ENCODE measurements around the gene EHBP1. TPM values are rescaled to one million over a fixed set of nuclear protein-coding genes. Genes with fewer than 3 reads are reported as not detected.

EHBP1 gene
- total RNA-seq, 2 donors from 2014 or later, result 34.6 to 49.8 TPM

GRCh38 chr2:62947403-62947802, 241.9 kb downstream of the EHBP1 start:
- no peak overlapping the region for H3K4me3 ChIP-seq (ENCODE audit: low read length)
- Mint-ChIP-seq H3K4me3 (no peak overlapping the region), H3K27me3 (ENCODE audit: insufficient read depth) (no peaks in the 10 kb centered on the region), H3K36me3 (ENCODE audit: low read depth) (peaks cover 3% of the 10 kb centered on the region), H3K9me3 (no peaks in the 10 kb centered on the region), H3K4me1 (no peaks in the 10 kb centered on the region), H3K27ac (no peak overlapping the region)
- WGBS, 2 experiments (ENCODE audit: insufficient coverage in 1 of 2, insufficient read length in 1 of 2), result 93% methylated on average over 1 of the region's 1 CpG; no CpG with 5 or more reads in 1 of the 2 experiments
- H3K4me1 ChIP-seq (ENCODE audit: control insufficient read depth, insufficient read depth, low read length), result no peaks in the 10 kb centered on the region
- no peak for DNase-seq
- no peaks in the 10 kb centered on the region for H3K9me3 ChIP-seq (ENCODE audit: control insufficient read depth, low read length)
- TF ChIP-seq CTCF (conservative IDR thresholded peaks at IDR 0.05), result no peak
- H3K9ac ChIP-seq (ENCODE audit: extremely low read depth, low read length, poor library complexity, severe bottlenecking), result no peak overlapping the region
- no peaks in the 10 kb centered on the region for H3K36me3 ChIP-seq (ENCODE audit: control insufficient read depth, insufficient read depth, low read length)
- no peak overlapping the region for H3K27ac ChIP-seq (ENCODE audit: low read depth, low read length)
- no peaks in the 10 kb centered on the region for H3K27me3 ChIP-seq (ENCODE audit: control insufficient read depth, insufficient read depth, low read length, poor library complexity, severe bottlenecking)

- no peaks in the 10 kb centered on the region for H3K27me3 Mint-ChIP-seq (ENCODE audit: insufficient read depth)
- H3K36me3 ChIP-seq (ENCODE audit: control insufficient read depth, insufficient read depth, low read length), result no peaks in the 10 kb centered on the region
- H3K4me3 ChIP-seq (ENCODE audit: low read length), result no peak overlapping the region
- no peak overlapping the region for H3K4me3 Mint-ChIP-seq
- peaks cover 3% of the 10 kb centered on the region for H3K4me1 Mint-ChIP-seq
- 88 to 100% methylated on average over 1 of the region's 2 CpGs for WGBS, 2 experiments (ENCODE audit: insufficient coverage in 1 of 2, insufficient read length in 1 of 2)
- H3K4me1 ChIP-seq (ENCODE audit: control insufficient read depth, insufficient read depth, low read length), result no peaks in the 10 kb centered on the region
- no peak overlapping the region for H3K27ac Mint-ChIP-seq
- H3K9ac ChIP-seq (ENCODE audit: extremely low read depth, low read length, poor library complexity, severe bottlenecking), result no peak overlapping the region
- H3K27me3 ChIP-seq (ENCODE audit: control insufficient read depth, insufficient read depth, low read length, poor library complexity, severe bottlenecking), result no peaks in the 10 kb centered on the region
- no peaks in the 10 kb centered on the region for H3K9me3 ChIP-seq (ENCODE audit: control insufficient read depth, low read length)
- no peak overlapping the region for H3K27ac ChIP-seq (ENCODE audit: low read depth, low read length)
- DNase-seq, result no peak
- H3K36me3 Mint-ChIP-seq (ENCODE audit: low read depth), result peaks cover 12% of the 10 kb centered on the region
- no peaks in the 10 kb centered on the region for H3K9me3 Mint-ChIP-seq
- no peak for TF ChIP-seq CTCF (conservative IDR thresholded peaks at IDR 0.05)
Measured at GRCh38 chr2:62956651-62957050, 251.1 kb downstream of the EHBP1 start.

GRCh38 chr2:62958206-62958605, 252.7 kb downstream of the EHBP1 start:
- Histone ChIP-seq H3K27ac (ENCODE audit: low read depth, low read length) (no peak overlapping the region), H3K4me1 (ENCODE audit: control insufficient read depth, insufficient read depth, low read length) (peaks cover 6% of the 10 kb centered on the region), H3K9ac (ENCODE audit: extremely low read depth, low read length, poor library complexity, severe bottlenecking) (no peak overlapping the region), H3K36me3 (ENCODE audit: control insufficient read depth, insufficient read depth, low read length) (no peaks in the 10 kb centered on the region), H3K4me3 (ENCODE audit: low read length) (no peak overlapping the region), H3K9me3 (ENCODE audit: control insufficient read depth, low read length) (no peaks in the 10 kb centered on the region), H3K27me3 (ENCODE audit: control insufficient read depth, insufficient read depth, low read length, poor library complexity, severe bottlenecking) (no peaks in the 10 kb centered on the region)
- 99 to 100% methylated on average over 1 to 3 of the region's 3 CpGs for WGBS, 2 experiments (ENCODE audit: insufficient coverage in 1 of 2, insufficient read length in 1 of 2)
- Mint-ChIP-seq H3K36me3 (ENCODE audit: low read depth) (peaks cover 9% of the 10 kb centered on the region), H3K27ac (no peak overlapping the region), H3K4me1 (peaks cover 8% of the 10 kb centered on the region), H3K9me3 (no peaks in the 10 kb centered on the region), H3K27me3 (ENCODE audit: insufficient read depth) (no peaks in the 10 kb centered on the region), H3K4me3 (no peak overlapping the region)
- no peak for DNase-seq
- no peak for TF ChIP-seq CTCF (conservative IDR thresholded peaks at IDR 0.05)

All from endodermal cell (in vitro differentiated cells).